HG02938 (cell line): ENCODE measurements around the gene PTPRN2.
"Not testable (repeated sequence)": the region's sequence is repeated elsewhere in the genome, so short reads cannot be mapped to it uniquely, and the experiment has no call there.

ENCODE experiments used
- ATAC-seq: cut with Tn5 transposase; IDR thresholded peaks from one replicate; pipeline ENCODE4 v1.9.1; 2021; ENCODE audit warnings: mild to moderate bottlenecking, moderate library complexity; ENCODE audit not compliant: unreplicated experiment

The PTPRN2 gene

GRCh38 chr7:158315326-158315725 is 272.3 kb downstream of the PTPRN2 start:
- no peak for ATAC-seq

- ATAC-seq: no peak
Measured at GRCh38 chr7:158314394-158314793, 273.2 kb downstream of the PTPRN2 start.

DNA sequence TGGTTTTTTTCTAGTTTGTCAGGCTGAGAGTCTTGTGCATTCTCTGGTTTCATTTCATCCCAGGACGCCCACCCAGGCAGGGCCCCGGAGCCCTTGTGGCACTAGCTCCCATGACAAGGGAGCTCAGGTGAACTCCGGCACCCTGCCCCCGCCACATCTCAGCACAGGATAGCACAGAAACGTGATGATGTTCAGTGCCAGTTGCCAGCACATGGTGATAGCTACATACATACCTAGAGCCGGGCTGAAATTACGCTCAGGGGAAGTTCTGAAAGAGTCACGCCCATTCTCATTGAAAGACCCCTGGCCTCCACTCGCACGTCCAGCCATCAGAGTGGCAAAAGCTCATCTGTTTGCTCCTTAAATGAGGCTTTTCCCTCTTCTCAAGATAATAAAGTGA is 273.7 kb downstream of the PTPRN2 start:
- no peak for ATAC-seq

DNA sequence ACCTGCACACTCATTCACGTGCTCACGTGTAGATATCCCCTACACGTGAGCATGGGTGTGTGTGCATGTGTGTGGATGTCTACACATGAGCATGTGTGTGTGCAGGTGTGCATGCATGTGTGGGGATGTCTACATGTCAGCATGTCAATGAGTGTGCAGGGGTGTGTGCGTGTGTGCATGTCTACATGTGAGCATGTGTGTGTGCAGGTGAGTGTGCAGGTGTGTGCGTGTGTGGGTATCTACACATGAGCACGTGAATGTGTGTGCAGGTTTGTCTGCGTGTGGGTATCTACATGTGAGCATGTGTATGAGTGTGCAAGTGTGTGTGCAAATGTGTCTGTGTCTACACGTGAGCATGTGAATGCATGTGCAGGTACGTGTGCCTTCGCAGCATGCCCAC is 274.8 kb downstream of the PTPRN2 start:
- ATAC-seq: no peak

- ATAC-seq: no peak
Measured at GRCh38 chr7:158311791-158312190, 275.8 kb downstream of the PTPRN2 start.

DNA sequence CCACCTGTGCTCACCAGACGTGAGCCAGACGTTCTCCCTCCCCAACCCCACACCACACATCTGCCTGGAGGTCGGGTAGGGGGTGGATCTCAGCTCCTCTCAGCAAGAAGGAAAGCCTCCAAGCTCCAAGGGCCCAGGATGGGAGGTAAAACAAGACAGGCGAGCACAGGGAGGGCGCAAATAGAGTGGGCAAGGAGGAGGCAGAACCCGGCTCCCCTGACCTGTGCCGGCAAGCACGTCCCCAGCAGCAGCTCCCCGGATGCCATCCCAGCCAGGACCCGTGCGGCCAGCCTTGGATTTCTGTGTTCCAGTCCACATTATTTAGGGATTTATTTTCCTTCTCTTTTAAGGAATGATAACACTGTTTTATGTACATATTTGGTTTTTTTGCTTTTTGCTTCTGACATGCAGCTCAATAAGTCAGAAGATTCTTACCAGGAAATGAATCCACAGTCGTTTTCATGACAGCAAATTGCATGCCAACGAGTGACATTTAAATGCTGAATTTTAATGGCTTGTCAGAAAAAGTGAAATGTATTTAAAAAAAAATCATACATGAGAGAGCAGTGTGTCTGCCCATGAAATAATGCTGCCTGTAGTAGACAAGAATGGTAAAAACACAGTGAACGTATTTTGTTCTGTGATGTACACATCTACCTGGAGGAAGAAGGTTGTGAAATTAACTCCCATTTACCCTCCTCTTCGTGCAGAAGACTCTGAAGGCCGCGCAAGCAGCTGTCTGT is 276.5 kb downstream of the PTPRN2 start:
- no peak for ATAC-seq

DNA sequence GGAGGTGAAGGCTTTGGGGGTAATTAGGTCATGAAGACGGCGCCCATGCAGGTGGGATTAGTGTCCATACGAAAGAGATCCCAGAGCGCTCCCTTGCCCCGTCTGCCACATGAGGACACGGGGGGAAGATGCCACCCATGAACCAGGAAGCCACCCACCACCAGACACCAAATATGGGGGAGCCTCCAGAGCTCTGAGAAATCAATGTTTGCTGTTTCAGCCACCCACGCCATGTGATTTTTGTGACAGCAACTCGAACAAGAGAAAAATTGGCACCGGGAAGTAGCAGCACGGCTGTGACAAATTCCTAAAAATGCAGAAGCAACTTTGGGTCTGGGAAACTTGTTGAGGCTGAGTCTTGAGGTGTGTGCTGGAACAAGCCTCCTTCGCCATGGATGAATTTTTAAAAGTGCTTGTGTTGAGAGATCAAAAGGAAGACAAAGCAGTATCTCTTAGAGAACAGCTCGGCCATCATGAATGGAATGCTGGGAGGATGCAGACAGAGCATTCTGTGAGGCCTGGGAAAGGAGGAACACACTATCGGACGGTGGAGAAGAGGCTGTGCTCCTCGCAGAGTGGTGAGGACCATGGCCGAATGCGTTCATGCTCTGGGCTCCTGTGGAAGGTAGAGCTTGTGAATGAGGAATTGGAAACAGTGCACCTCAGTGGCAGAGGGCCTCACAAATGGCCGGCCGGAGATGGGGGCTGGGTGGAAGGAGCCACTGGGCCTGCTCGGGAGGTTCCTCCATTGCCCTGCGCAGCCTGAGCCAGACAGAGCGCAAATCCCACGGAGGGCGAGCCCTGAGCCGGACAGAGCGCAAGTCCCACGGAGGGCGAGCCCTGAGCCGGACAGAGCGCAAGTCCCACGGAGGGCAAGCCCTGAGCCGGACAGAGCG is 277.5 kb downstream of the PTPRN2 start:
- no peak for ATAC-seq

DNA sequence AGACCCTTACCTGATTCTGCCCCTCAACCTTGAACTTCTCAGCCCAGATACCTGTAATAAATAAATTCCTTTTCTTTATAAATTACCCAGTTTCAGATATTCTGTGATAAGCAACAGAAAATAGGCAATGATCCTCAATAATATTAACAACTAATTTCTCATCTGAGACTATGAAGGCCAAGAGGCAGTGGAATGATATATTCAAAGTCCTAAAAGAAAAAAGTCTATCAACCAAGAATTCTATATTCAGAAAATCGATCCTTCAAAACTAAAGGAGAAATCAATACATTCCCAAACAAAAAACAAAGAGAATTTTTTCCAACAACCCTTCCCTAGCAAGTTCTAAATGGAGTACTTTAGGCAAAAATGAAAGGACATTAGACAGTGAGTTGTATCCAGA is 279.6 kb downstream of the PTPRN2 start:
- ATAC-seq: no peak

- not testable (repeated sequence) for ATAC-seq
Measured at GRCh38 chr7:158304072-158304471, 283.6 kb downstream of the PTPRN2 start.

- ATAC-seq: no peak
Measured at GRCh38 chr7:158303121-158303520, 284.5 kb downstream of the PTPRN2 start.

GRCh38 chr7:158302274-158303070 is 285.2 kb downstream of the PTPRN2 start:
- ATAC-seq: no peak

DNA sequence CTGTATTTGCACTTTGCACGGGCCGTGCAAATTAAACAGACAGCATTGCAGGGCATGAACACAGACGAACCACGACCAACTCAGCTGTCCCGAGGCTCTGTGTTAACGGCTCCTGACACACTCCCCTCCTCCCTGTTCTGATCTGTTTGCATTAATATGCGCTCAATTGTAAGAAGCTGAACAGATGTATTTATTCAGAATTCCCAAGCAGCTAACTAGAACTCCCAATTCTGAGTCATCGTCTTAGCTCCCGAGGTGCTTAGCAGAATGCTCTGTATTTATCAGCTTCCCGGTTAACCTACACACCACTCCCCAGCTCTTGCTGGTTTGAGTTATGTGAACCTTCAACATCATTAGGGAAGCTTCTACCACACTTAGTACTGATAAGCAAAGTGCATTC is 286.4 kb downstream of the PTPRN2 start:
- no peak for ATAC-seq

- no peak for ATAC-seq
Measured at GRCh38 chr7:158300427-158300826, 287.2 kb downstream of the PTPRN2 start.

DNA sequence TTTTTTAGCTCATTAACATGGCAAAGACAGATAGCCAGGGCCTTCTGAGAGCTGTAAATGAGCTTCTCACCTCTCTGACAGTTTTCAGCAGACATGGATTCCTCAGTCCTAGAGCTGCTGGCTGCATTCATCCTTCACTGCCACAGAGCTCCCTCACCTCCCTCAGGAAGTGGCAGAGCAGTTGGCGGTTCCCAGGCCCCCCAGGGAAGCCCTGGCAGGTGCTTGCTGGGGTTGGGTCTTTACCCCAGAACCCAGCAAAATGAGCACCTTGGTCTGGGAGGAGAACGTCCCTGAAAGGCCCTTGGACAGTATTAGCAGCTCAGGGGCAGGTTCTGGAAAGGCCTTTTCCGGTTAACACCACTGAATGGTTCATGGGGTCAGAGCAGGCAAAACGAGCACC is 288.0 kb downstream of the PTPRN2 start:
- ATAC-seq: no peak

DNA sequence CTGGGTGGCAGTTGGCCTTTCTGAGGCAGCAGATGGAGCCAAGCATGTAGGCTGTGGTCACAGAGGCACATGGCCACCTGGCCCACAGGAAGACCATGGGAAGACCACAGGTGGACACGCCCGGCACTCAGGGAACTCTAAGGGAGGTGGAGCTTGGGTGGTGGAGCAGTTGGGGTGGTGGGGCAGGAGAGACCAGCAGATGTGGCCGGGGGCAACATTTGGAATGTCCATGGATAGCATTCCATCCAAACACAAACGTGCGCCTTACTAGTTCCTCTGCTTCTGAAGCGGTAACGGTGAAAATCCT is 290.9 kb downstream of the PTPRN2 start:
- no peak for ATAC-seq

GRCh38 chr7:158295966-158296797 is 291.4 kb downstream of the PTPRN2 start:
- ATAC-seq: no peak

- not testable (repeated sequence) for ATAC-seq
Measured at GRCh38 chr7:158294468-158295215, 293.0 kb downstream of the PTPRN2 start.

DNA sequence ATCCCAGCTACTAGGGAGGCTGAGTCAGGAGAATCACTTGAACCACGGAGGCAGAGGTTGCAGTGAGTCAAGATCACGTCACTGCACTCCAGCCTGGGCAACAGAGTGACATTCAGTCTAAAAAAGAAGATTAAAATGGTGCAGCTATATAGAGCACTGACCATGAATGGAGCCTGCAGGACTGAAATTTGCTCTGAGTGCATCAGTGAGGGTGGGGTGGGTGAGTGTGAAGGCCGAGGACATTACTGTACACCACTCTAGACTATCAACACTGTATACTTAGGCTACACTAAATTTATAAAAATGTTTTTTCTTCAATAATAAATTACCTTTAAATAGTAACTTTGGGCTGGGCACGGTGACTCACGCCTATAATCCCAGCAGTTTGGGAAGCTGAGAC is 294.7 kb downstream of the PTPRN2 start:
- no peak for ATAC-seq

DNA sequence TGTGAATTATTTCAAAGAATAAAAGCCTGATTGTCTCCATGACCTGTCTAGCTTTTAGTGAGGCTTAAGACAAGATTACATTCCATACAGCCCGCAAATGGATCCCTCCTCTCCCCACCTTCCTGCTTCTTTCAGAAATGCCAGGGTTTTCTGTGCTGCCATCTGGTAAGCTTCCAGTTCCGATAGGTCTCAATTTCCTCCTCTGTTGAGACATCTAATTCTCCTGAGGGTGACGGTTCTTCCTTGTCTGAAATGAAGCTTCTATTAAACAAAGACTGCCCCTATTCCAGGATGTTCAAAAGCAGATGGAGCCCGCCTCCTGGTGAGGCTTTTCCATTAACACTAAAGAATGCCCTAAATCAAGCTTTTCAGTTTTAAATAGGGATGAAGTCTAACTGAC is 295.6 kb downstream of the PTPRN2 start:
- no peak for ATAC-seq
